Stimulated activated memory B cell treated with anti-CD40 and anti-IgM and Interleukin-4, amounts not matched to agents 10 μg/mL and 1 μg/mL and 100 μg/mL, for 72 hours (primary cell): Measurements from ENCODE around the gene DRAP1.

Source experiments
- ATAC-seq: fragments of 150-1000 bp; cut with Tn5 transposase; 2 replicates; pipeline ENCODE4 v1.10.0; 2021
- H3K27ac Mint-ChIP-seq: one replicate; pipeline ENCODE4 v1.8.0; 2022; ENCODE audit warnings: mild to moderate bottlenecking, mixed read lengths
- H3K27me3 Mint-ChIP-seq: one replicate; pipeline ENCODE4 v1.8.0; 2022; ENCODE audit warnings: mixed read lengths
- H3K36me3 Mint-ChIP-seq: one replicate; pipeline ENCODE4 v1.8.0; 2022; ENCODE audit warnings: mixed read lengths
- H3K4me1 Mint-ChIP-seq: one replicate; pipeline ENCODE4 v1.8.0; 2022; ENCODE audit warnings: mixed read lengths
- H3K4me3 Mint-ChIP-seq: one replicate; pipeline ENCODE4 v1.8.0; 2022; ENCODE audit warnings: mild to moderate bottlenecking, moderate library complexity, mixed read lengths
- H3K9me3 Mint-ChIP-seq: one replicate; pipeline ENCODE4 v1.8.0; 2022; ENCODE audit warnings: mixed read lengths

The DRAP1 gene

DNA sequence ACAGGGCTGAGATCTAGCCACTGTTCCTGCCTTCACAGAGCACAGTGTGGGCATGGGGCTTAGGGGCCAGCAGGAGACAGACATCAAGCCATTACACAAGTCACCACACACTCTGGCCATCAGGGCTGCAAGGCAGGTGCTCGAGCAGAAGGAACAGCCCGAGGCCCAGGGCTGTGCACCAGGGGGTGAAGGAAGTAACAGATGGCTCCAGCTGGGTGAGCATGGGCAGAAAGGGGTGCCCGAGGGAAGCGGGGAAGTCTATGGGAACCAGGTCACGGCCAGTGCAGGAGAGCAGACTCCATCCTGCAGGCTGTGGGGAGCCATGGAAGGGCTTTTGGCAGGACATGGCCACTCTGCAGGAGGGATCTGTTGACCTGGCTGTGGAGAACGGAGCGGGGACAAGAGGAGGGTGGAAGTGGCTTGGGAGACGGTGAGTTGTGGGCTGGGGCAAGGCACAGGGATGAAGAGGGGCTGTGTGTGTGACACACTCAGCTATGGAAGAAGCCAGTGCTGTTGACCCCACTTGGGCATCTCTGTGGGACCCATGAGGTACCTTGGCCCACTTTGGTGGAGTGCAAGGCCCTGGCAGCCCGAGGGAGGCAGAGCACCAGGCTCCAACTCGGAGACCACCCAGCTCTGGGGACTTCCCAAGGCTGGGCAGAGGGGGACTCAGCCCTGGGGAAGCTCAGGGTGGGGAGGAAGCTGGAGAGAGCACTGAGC, 4.0 kb upstream of the DRAP1 start:
- H3K27me3 Mint-ChIP-seq, result peaks cover 18% of the 10 kb centered on the region
- peaks cover 60% of the 10 kb centered on the region for H3K4me1 Mint-ChIP-seq
- ATAC-seq, result no peak
- no peak overlapping the region for H3K27ac Mint-ChIP-seq
- H3K9me3 Mint-ChIP-seq, result no peaks in the 10 kb centered on the region
- H3K4me3 Mint-ChIP-seq, result peak overlapping the region; percentile 2
- no peaks in the 10 kb centered on the region for H3K36me3 Mint-ChIP-seq

- Mint-ChIP-seq H3K27ac (peak overlapping the region; percentile 61), H3K27me3 (peaks cover 13% of the 10 kb centered on the region), H3K4me1 (peaks cover 65% of the 10 kb centered on the region), H3K36me3 (no peaks in the 10 kb centered on the region), H3K4me3 (no peak overlapping the region), H3K9me3 (no peaks in the 10 kb centered on the region)
- no peak for ATAC-seq
Measured at GRCh38 chr11:65915821-65916251, 3.4 kb upstream of the DRAP1 start.

DNA sequence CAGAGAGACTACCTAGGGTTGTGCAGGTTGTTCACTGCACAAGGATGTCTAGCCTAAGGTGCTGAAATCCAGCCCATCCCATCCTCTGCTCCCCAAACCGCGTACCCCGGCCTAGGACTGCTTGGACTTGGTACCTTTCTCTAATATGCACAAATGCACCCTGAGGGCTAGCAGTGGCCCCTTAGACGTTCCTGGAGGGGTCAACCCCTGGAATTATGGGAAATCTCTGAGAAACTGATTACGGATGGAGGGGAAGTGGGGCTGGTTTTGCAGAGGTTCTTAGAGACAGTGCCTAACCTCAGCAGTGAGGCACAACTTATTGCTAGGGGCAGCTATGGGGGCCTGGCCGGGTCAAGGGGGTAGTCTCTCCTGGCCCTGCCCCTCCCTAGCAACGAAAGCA, 2.8 kb upstream of the DRAP1 start:
- peaks cover 63% of the 10 kb centered on the region for H3K4me1 Mint-ChIP-seq
- H3K36me3 Mint-ChIP-seq, result no peaks in the 10 kb centered on the region
- H3K27me3 Mint-ChIP-seq, result peaks cover 7% of the 10 kb centered on the region
- peak overlapping the region; percentile 67 for H3K4me3 Mint-ChIP-seq
- H3K9me3 Mint-ChIP-seq, result no peaks in the 10 kb centered on the region
- peak overlapping the region; percentile 61 for H3K27ac Mint-ChIP-seq
- no peak for ATAC-seq

DNA sequence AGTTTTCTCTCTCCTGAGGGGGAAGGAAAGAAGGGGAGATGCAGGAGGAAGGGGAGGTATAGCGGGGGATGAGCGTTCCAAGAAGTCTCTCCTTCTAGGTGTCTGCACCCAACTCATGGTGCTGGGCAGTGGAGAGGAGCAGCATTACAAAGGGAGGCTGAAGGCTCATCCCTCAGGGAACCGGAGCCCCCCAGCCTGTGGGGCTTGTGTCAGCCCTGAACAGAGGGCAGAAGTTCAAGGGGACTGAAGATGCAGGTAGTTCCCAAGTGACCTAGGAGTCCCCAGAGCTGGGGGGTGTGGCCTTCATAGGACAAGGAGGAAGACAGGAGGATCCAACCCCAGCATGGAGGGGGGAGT, 2.2 kb upstream of the DRAP1 start:
- no peak for ATAC-seq
- Mint-ChIP-seq H3K27me3 (peaks cover under 1% of the 10 kb centered on the region), H3K36me3 (peaks cover 6% of the 10 kb centered on the region), H3K9me3 (no peaks in the 10 kb centered on the region), H3K4me1 (peaks cover 62% of the 10 kb centered on the region), H3K27ac (peak overlapping the region; percentile 61), H3K4me3 (peak overlapping the region; percentile 67)

DNA sequence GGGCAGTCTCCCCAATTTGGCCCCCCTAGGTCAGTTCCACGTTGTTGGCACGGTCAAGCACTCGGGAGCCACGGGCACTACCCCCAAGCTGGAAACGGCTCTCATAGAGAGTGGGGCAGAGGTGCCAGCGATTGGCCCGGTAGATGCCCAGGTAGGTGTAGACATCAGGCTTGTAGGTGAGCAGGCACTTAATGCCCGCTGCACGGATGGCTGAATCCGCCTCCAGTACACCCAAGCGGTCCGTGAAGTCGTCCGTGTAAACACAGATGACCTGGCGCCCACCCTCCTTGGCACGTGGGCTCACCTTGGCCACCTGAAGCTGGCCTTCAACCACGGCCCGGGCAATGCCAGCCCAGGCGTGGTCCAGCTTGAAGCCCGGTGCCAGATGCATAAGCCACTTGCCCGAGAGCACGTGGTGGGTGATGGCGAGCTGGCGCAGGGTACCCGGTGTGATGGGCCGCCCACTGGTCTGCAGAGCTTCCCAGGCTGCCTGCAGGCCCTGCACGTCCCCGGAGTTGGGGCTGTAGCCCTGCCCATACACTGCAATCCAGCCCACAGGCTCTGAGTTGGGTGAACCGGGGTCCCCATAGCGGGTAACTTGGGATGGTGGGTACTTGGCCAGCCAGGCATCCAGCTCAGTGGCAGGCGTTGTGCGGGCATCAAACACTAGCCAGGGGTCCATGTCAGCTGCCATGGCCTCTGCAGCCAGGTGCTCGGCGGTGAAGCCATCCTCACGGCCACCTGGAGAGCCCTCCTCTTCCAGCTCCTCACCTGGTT, 1.6 kb upstream of the DRAP1 start:
- peaks cover 12% of the 10 kb centered on the region for H3K36me3 Mint-ChIP-seq
- peak overlapping the region; percentile 88 for H3K27ac Mint-ChIP-seq
- H3K4me3 Mint-ChIP-seq, result peak overlapping the region; percentile 97
- ATAC-seq, result no peak
- no peaks in the 10 kb centered on the region for H3K9me3 Mint-ChIP-seq
- no peaks in the 10 kb centered on the region for H3K27me3 Mint-ChIP-seq
- peaks cover 56% of the 10 kb centered on the region for H3K4me1 Mint-ChIP-seq

DNA sequence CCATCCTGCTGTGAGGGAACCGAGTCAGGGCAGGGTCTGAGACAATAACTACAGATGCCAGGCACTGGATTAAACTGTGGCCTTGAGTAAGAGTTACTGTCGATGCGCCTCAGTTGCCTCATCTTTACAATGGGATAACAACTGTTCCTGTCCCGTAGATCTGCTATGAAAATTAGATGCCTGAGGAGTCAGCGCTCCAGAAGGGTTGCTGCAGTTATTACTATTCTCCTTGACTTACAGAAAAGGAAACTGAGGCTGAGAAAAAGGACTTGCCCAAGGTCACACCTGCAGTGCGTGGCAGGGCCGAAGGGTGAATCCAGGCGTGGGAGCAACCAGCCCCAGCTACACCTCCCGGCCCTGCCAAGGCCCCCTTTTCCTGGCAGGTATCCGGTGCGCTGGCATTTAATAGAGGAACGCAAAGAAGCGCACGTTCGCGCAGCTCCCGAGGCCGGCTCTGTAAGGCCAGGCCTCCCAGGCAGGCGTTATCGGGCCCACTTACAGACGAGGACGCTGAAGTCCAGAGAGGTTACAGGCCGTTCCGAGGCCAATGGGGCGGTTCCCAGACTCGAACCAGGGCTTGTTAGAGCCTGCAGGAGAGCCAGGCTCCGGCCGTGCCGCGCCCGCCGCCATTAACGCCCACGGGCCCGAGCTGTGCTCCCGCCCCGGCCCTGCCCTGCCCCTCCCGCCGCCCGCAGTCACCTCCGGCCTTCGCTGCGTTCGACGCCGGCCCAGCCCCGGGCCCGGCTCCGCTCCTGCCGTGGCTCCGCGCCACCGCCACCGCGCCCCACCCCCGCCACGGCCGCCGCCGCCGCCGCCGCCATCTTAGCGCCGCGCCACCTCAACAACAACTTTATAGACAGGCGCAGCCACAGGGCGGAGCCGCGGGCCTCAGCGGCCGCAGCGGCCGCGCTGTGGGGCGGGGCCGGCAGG, 750 bp upstream of the DRAP1 start, which contains the start of gene C11orf68:
TSS of gene C11orf68 (minus strand) at position 852 of the 930 bp plus-strand sequence. CDS start at position 821, 31 bp downstream.
- H3K4me1 Mint-ChIP-seq, result peaks cover 51% of the 10 kb centered on the region

DNA sequence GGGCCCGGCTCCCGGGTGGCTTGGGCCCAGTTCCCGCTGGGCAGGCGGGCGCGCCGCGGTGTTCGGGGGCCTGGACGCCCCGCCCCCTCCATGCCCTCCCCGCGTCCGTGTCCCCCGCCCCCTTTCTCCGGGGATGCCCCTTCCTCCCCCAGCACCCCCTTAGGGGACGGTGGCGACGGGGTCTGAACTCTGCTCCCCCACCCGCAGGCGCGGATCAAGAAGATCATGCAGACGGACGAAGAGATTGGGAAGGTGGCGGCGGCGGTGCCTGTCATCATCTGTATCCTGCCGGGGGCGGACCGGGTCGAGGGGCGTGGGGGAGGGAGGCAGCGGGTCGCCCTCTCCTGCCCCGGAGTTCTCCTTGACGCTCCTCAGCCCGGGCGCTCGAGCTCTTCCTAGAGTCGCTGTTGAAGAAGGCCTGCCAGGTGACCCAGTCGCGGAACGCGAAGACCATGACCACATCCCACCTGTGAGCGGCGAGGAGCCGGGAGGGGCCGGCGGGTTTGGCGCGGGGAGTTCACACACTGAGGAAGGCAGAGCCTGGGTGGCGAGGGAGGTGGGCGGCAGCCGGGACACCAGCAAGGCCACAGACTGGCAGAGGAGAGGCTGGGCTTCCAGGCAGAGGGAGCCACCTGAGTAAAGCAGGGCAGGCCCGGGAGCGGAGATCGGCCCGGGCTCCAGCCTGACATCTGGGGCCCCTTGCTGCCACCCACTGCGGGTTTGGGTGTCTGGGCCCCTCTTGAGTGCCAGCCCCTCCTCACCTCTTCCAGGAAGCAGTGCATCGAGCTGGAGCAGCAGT, 546 bp downstream of the DRAP1 start:
- peak overlapping the region; percentile 88 for H3K27ac Mint-ChIP-seq
- peak; percentile 73 for ATAC-seq
- H3K4me1 Mint-ChIP-seq, result peaks cover 45% of the 10 kb centered on the region
- H3K36me3 Mint-ChIP-seq, result peaks cover 29% of the 10 kb centered on the region
- H3K27me3 Mint-ChIP-seq, result no peaks in the 10 kb centered on the region
- no peaks in the 10 kb centered on the region for H3K9me3 Mint-ChIP-seq
- peak overlapping the region; percentile 97 for H3K4me3 Mint-ChIP-seq

More for the DNA sequence above, 750 bp upstream of the DRAP1 start, which contains the start of gene C11orf68:
- peak within 1 kb of the TSS; percentile 97 for H3K4me3 Mint-ChIP-seq
- peak within 1 kb of the TSS; percentile 88 for H3K27ac Mint-ChIP-seq
- peak; percentile 88 for ATAC-seq
- peaks cover 21% of the 10 kb centered on the region for H3K36me3 Mint-ChIP-seq
- no peaks in the 10 kb centered on the region for H3K27me3 Mint-ChIP-seq
- H3K9me3 Mint-ChIP-seq, result no peaks in the 10 kb centered on the region

GRCh38 chr11:65920372-65920802, 1.2 kb downstream of the DRAP1 start:
- peak overlapping the region; percentile 97 for H3K4me3 Mint-ChIP-seq
- H3K36me3 Mint-ChIP-seq, result peaks cover 29% of the 10 kb centered on the region
- peak overlapping the region; percentile 88 for H3K27ac Mint-ChIP-seq
- H3K4me1 Mint-ChIP-seq, result peaks cover 39% of the 10 kb centered on the region
- no peaks in the 10 kb centered on the region for H3K27me3 Mint-ChIP-seq
- ATAC-seq, result no peak
- H3K9me3 Mint-ChIP-seq, result no peaks in the 10 kb centered on the region

GRCh38 chr11:65921033-65921555, 1.9 kb downstream of the DRAP1 start:
- no peak for ATAC-seq
- no peak overlapping the region for H3K27ac Mint-ChIP-seq
- H3K36me3 Mint-ChIP-seq, result peaks cover 29% of the 10 kb centered on the region
- H3K27me3 Mint-ChIP-seq, result no peaks in the 10 kb centered on the region
- H3K4me3 Mint-ChIP-seq, result peak overlapping the region; percentile 97
- peaks cover 32% of the 10 kb centered on the region for H3K4me1 Mint-ChIP-seq
- no peaks in the 10 kb centered on the region for H3K9me3 Mint-ChIP-seq

GRCh38 chr11:65921876-65922275, 2.6 kb downstream of the DRAP1 start:
- Mint-ChIP-seq H3K27ac (no peak overlapping the region), H3K9me3 (no peaks in the 10 kb centered on the region), H3K4me3 (no peak overlapping the region), H3K27me3 (no peaks in the 10 kb centered on the region), H3K4me1 (peaks cover 25% of the 10 kb centered on the region), H3K36me3 (peaks cover 29% of the 10 kb centered on the region)
- no peak for ATAC-seq

DNA sequence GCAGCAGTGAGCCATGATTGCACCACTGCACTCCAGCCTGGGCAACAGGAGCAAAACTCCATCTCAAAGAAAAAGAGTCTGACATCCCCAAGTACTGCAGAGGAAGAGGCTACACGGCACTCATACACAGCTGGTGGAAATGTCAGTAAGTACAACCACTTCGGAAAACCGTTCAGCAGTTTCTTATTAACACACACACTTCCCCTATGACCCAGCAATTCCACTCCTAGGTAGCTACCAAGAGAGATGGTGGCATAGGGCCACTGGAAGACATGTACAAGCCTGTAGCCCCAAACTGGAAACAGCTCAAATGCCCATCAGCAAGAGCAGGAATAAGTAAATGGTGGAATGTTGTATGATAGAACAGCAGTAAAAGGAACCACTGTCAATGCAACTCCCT, 3.3 kb downstream of the DRAP1 start:
- no peak for ATAC-seq
- H3K27me3 Mint-ChIP-seq, result no peaks in the 10 kb centered on the region
- H3K36me3 Mint-ChIP-seq, result peaks cover 29% of the 10 kb centered on the region
- no peak overlapping the region for H3K4me3 Mint-ChIP-seq
- peaks cover 26% of the 10 kb centered on the region for H3K4me1 Mint-ChIP-seq
- H3K9me3 Mint-ChIP-seq, result no peaks in the 10 kb centered on the region
- no peak overlapping the region for H3K27ac Mint-ChIP-seq

GRCh38 chr11:65925397-65925796, 6.2 kb downstream of the DRAP1 start:
- Mint-ChIP-seq H3K27me3 (no peaks in the 10 kb centered on the region), H3K36me3 (peaks cover 29% of the 10 kb centered on the region)

GRCh38 chr11:65927904-65928397, 8.7 kb downstream of the DRAP1 start:
- Mint-ChIP-seq H3K27ac (peak overlapping the region; percentile 96), H3K27me3 (no peaks in the 10 kb centered on the region), H3K4me3 (peak overlapping the region; percentile 76), H3K36me3 (peaks cover 13% of the 10 kb centered on the region), H3K4me1 (peaks cover 25% of the 10 kb centered on the region), H3K9me3 (no peaks in the 10 kb centered on the region)
- peak; percentile 92 for ATAC-seq

More at GRCh38 chr11:65925397-65925796, 6.2 kb downstream of the DRAP1 start:
- ATAC-seq, result no peak
- peaks cover 34% of the 10 kb centered on the region for H3K4me1 Mint-ChIP-seq
- no peak overlapping the region for H3K4me3 Mint-ChIP-seq
- no peak overlapping the region for H3K27ac Mint-ChIP-seq
- no peaks in the 10 kb centered on the region for H3K9me3 Mint-ChIP-seq

GRCh38 chr11:65928667-65929066, 9.4 kb downstream of the DRAP1 start:
- Mint-ChIP-seq H3K4me1 (peaks cover 25% of the 10 kb centered on the region), H3K27me3 (no peaks in the 10 kb centered on the region), H3K4me3 (peak overlapping the region; percentile 76), H3K27ac (peak overlapping the region; percentile 96), H3K36me3 (peaks cover 6% of the 10 kb centered on the region), H3K9me3 (no peaks in the 10 kb centered on the region)
- ATAC-seq, result no peak
